Measurements from ENCODE around the gene NTMT1. TPM values are rescaled to one million over a fixed set of nuclear protein-coding genes. Genes with fewer than 3 reads are reported as not detected.

Gene NTMT1
- total RNA-seq, 4 donors from 2014 or later = 7.0 to 26.0 (median 16.9) TPM

DNA sequence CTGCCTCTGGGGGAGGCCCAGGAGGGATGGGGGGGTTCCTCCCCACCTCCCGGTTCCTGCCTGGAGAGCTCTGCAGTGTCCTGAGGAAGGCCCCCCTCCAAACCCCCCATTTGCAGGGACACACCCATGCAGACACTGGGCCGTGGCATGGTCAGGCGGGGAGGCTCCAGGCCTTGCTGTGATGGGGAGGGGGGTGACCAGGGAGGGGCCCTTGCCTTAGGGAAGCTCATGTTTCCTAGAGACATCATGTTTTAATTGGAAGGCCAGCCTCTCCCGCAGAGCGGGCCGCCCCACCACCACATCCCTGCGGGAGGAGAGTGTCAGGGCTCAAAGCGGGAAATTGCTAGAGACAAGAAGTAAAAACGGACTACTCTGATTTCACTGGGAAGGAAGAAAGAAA, 51.5 kb downstream of the NTMT1 start:
- TF ChIP-seq, protein P1, sequence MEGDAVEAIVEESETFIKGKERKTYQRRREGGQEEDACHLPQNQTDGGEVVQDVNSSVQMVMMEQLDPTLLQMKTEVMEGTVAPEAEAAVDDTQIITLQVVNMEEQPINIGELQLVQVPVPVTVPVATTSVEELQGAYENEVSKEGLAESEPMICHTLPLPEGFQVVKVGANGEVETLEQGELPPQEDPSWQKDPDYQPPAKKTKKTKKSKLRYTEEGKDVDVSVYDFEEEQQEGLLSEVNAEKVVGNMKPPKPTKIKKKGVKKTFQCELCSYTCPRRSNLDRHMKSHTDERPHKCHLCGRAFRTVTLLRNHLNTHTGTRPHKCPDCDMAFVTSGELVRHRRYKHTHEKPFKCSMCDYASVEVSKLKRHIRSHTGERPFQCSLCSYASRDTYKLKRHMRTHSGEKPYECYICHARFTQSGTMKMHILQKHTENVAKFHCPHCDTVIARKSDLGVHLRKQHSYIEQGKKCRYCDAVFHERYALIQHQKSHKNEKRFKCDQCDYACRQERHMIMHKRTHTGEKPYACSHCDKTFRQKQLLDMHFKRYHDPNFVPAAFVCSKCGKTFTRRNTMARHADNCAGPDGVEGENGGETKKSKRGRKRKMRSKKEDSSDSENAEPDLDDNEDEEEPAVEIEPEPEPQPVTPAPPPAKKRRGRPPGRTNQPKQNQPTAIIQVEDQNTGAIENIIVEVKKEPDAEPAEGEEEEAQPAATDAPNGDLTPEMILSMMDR (IDR thresholded peaks at IDR 0.05; ENCODE audit: low read depth) = no peak

DNA sequence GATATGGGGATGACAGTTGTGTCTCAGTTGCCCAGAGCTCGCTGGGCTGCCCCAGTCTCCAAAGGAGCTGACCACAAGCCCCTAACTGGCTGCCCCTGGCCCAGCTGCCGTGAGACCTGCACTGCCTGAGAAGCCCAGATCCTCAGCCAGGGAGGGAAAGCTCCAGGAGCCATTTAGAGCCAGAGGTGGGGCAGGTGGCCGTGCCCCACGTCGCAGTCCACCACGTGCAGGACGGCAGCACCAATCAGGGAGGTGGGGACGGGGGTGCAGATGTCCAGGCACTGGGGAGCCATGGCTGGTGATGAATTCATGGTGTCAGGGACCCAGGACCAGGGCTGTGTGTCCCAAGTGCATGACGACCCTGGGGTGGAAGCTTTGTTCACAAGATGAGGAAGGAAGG, 52.9 kb downstream of the NTMT1 start:
- TF ChIP-seq, protein P1 (IDR thresholded peaks at IDR 0.05; ENCODE audit: low read depth) = no peak

DNA sequence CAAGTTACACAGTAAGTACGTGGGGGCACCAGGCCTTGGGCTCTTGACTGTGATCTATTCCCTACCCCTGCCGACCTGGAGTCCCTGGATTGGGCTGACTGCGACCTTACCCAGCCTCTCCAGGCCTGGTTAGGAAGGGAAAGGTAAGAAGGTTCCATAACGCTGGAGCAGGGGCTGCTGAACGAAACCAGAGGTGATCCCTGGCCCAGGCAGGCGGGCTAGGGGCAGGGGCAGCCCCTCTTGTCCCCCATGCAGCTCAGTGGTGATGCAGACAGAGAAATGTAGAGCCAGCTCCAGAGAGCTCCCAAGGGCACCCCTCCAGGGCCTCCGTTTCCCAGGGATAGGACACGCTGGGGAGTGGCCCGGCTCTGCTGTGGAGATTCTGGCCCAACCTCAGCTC, 53.6 kb downstream of the NTMT1 start:
- TF ChIP-seq, protein P1 (IDR thresholded peaks at IDR 0.05; ENCODE audit: low read depth) = no peak

DNA sequence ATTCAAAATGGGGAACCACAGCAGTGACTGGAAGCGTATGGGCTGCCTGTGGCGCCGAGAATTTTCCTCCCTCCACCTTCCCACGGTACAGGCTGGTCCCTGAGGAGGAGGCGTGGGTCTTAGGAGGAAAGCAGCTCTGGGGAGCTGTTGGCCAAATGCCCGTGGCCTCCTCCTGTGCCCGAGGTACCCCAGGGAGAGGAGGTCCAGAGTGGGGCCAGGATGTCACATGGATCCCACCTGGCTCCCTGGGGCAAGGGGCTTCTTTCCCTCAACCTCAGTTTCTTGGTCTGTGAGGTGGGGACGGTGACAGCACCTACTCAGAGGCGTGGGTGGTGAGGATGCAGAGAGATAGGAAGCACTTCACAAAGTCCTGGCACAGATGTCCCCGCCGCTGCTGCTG, 56.0 kb downstream of the NTMT1 start:
- TF ChIP-seq, protein P1 (IDR thresholded peaks at IDR 0.05; ENCODE audit: low read depth) = no peak

DNA sequence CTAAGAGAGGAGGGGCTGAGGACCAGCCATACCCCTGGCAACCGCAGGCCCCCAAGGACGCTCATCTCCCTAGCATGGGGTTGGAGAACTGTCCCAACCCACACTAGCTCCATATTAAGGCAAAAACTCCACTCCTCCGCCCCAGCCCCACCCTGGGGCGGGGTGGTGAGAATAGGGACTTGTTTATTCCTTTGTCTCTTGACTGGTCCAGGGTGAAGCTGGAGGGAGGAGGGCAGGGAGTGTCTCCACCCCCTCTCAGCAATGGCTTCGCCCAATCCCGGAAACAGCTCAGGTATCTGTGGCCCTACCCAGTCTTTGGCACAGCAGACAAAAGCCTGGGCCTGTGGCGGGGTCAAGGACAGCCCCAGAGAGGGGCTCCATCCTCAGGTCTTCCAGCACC, 56.4 kb downstream of the NTMT1 start:
- TF ChIP-seq, protein P1 (IDR thresholded peaks at IDR 0.05; ENCODE audit: low read depth) = no peak

DNA sequence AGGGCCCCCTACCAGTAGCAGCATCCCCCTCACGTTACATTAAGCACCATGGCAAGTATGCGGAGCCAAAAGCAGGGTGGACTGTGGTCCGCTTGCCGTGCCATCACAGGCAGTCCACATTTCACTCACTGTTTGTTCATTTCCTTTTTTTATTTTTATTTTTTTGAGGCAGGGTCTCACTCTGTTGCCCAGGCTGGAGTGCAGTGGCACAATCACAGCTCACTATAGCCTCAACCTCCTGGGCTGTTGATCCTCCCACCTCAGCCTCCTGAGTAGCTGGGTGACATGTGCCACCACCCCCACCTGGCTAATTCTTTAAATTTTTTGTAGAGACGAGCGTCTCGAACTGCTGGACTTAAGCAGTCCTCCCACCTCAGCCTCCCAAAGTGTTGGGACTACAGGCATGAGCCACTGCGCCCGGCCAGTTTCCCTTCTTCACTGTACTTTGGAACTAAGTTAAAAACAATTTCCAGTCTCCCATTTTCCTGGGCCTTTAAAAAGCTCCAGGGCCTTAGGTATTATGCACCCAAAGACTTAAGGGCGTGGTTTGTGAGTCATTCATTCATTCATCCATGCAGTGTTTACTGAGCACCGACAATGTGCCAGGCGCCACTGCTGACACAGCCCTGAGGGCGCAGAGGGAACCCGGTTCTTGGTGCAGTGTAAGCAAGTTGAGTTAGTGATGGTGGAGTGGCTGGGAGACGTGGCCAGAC, 59.4 kb downstream of the NTMT1 start:
- TF ChIP-seq, protein P1 (IDR thresholded peaks at IDR 0.05; ENCODE audit: low read depth) = no peak

Other genes with a start within 250 kb of the NTMT1 start
- gene C9orf50, start 5.1 kb upstream of the NTMT1 start, total RNA-seq = not detected
- 10 to 100 TPM in 2 of 4 donors, 1 to 10 TPM in 2; 8.8 to 15.6 (median 10.1) TPM for gene ASB6, start 16.0 kb downstream of the NTMT1 start, total RNA-seq
- 1 to 10 TPM; 1.7 to 7.1 (median 4.9) TPM for gene PRRX2, start 39.5 kb downstream of the NTMT1 start, total RNA-seq
- 10 to 100 TPM; 12.8 to 34.5 (median 20.6) TPM for gene PTGES, start 126.9 kb downstream of the NTMT1 start, total RNA-seq
- gene TOR1B, start 177.0 kb downstream of the NTMT1 start, total RNA-seq = 10 to 100 TPM; 15.8 to 32.3 (median 28.0) TPM
- 10 to 100 TPM; 33.7 to 61.4 (median 47.2) TPM for gene TOR1A, start 198.0 kb downstream of the NTMT1 start, total RNA-seq
- gene C9orf78, start 209.1 kb downstream of the NTMT1 start, total RNA-seq = 100 to 1,000 TPM in 1 of 4 donors, 10 to 100 TPM in 3; 37.8 to 105 (median 50.9) TPM
- 10 to 100 TPM; 12.1 to 23.7 (median 19.8) TPM for gene USP20, start 209.3 kb downstream of the NTMT1 start, total RNA-seq

Measured in subcutaneous adipose tissue (tissue), 4 donors.